Effector CD8-positive, alpha-beta T cell (primary cell): ENCODE data around the gene ADA.
"Not testable (repeated sequence)": the region's sequence is repeated elsewhere in the genome, so short reads cannot be mapped to it uniquely, and the experiment has no call there.

Source experiments
- DNase-seq: peaks from one replicate; lab custom pipeline; 2025; lab: John Stamatoyannopoulos, UW
- total RNA-seq, 4 experiments: gene quantifications; one replicate each; lab custom pipeline; 2026; lab: John Stamatoyannopoulos, UW

Gene ADA
- total RNA-seq: 24.8 to 53.7 (median 43.4) reads per million in 4 experiments

GRCh38 chr20:44651684-44652423, at the start of gene ADA:
Gene ADA, minus strand, starts transcription at chr20:44651699. Its CDS starts 92 bp downstream, at chr20:44651607.
- DNase-seq: peak; percentile 35

DNA sequence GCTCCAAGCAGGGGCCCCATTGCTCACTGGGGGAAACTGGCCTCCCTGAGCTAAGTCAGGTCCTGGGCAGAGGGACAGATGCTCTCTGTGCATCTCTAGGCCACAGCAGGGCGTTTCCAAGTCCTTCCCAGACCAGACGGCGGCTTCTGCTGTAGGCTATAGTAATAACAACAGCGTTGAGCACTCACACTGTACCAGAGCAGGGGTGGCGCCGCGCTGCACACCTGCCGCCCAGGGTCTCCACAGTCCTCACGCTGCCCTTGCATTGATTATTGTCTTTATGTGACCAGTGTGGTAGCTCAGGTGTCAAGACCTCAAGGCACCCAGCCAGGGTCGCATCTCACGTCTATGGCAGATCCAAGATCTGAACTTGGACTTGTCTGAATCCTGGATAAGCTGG, 48.8 kb upstream of the ADA start:
- no peak for DNase-seq

DNA sequence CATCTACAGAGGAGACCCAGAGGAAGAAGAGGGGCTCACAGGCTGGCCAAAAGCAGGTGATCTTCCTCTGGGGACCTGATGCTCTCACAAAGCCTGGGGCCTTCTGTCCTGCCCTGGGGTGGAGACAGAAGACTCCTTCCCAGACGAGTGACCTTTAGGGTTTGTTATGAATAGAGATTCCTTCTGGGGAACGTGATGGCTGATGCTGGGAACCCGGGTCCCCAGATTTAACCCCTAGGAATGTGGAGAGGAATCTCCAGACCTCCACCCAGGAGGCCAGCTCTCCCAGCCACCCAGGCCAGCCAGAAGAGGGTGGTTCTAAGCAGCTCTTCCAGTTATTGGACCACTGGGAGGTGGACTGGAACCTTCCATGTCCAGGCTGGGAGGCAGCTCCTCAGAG, 46.9 kb upstream of the ADA start:
- DNase-seq: no peak

- not testable (repeated sequence) for DNase-seq
These were observed 45.5 kb upstream of the ADA start for GRCh38 chr20:44697041-44697440.

- no peak for DNase-seq
These were observed 44.8 kb upstream of the ADA start for GRCh38 chr20:44696315-44696714.

- no peak for DNase-seq
These were observed 44.3 kb upstream of the ADA start for GRCh38 chr20:44695674-44696300.

DNA sequence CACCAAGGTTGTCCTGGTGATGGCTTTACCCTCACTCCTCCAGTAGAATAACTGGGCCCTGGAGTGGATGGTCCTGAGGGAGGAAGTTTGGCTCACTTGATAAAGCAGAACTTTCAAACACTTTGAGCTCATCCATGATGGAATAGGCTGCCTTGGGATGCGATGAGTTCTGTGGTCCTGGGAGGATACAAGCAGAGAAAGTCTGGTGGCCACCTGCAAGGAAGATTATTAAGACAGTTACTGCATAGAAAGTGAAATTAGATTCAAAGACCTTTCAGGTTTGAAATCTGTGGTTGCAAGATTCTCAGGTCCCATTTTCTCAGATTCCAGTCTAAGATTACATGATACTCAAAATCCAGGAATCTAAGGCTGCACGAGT, 43.8 kb upstream of the ADA start:
- no peak for DNase-seq

GRCh38 chr20:44694159-44694558, 42.7 kb upstream of the ADA start:
- no peak for DNase-seq

DNA sequence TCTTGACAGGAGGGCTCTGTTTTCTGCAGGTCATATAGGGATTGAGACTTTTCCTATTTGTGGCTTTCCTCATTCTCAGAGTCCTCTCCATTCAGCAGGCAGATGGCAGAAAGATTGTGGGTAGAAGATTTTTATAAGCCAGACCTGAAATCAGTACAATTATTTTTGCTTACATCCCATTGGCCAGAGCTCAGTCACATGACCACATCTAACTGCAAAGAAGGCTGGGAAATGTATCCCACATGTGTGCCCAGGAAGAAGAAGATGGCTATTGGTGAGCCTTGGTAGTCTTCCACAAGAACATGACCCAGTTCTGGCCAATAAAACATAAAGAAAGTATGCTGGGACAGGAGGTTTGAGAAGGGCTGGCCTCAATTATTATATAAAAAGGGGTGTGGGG, 42.1 kb upstream of the ADA start:
- no peak for DNase-seq

GRCh38 chr20:44692932-44693480, 41.5 kb upstream of the ADA start:
- DNase-seq: no peak

DNA sequence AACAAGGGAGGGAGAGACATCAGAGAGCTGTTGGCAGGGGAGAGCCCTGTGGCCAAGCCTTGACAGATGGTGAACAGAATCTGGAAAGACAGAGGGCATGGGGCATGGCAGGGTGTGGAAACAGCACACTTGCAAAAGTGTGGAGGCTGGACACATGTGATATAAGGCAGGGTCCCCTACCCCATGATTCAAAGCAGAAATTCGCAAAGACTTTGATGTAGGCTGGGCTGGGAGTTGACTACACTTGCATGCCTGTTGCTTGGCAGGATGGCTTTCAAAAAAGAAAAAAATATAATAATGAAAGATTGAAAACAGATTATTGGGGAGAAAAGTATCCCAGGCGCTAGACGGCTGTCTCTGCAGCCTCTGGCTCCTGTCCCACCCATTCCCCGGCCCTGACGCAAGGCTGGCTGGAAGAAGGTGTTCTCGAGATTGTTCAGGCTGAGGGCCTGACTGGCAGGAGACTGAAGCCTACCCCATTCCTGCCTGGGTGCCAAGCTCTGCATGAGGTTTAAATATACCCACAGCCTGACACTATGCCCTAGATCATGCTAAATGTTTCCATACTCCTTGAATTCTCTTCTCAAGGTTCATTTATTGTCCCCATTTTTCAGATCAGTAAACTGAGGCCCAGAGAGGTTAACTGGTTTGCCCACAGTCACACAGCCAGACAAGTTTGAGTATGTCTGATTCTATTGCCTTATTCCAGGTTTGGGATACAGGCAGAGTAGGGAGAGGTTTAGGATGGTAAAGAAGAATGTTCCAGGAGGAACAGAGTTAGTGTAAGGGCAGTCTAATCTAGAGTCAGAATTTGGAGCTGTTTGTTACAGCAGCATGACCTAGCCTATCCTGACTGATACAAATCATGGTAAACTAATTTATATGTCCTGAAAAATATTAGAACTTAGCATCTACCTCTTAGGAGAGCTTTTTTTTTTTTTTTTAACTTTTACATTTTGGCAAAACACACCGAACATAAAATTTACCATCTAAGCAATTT, 40.2 kb upstream of the ADA start:
- DNase-seq: no peak

DNA sequence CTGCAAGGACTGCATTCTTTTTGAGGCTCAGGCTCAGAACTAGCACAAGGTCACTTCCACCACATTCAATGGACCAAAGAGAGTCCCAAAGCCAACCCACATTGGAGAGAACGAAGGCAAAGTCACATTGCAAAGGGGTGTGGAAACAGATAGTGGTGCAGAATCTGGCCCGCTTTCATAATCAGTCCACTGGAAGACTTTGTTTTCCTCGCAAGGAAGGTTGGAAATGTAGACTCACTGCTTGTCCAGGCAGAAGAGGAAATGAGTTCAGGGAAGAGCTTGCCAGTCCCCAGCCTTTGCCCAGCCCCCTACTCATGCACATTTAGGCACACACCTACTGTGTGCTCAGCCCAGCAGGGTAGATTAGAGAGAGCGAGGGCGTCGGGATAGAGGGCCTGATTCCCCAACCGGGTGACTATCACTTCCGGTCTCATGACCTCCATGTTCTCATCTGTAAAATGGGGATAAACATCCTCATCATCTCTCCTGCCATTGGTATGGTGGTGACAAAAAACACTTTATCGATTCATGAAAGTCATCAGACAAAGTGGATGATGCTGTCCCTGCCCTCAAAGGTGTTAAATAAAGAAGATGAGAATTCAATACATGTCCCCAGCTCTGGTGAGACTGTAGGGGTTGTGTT, 39.4 kb upstream of the ADA start:
- DNase-seq: no peak

- no peak for DNase-seq
These were observed 38.3 kb upstream of the ADA start for GRCh38 chr20:44689809-44690208.

GRCh38 chr20:44688053-44688625, 36.6 kb upstream of the ADA start:
- DNase-seq: no peak

- DNase-seq: no peak
These were observed 35.4 kb upstream of the ADA start for GRCh38 chr20:44686934-44687333.

GRCh38 chr20:44684047-44684967, 32.8 kb upstream of the ADA start:
- DNase-seq: no peak

DNA sequence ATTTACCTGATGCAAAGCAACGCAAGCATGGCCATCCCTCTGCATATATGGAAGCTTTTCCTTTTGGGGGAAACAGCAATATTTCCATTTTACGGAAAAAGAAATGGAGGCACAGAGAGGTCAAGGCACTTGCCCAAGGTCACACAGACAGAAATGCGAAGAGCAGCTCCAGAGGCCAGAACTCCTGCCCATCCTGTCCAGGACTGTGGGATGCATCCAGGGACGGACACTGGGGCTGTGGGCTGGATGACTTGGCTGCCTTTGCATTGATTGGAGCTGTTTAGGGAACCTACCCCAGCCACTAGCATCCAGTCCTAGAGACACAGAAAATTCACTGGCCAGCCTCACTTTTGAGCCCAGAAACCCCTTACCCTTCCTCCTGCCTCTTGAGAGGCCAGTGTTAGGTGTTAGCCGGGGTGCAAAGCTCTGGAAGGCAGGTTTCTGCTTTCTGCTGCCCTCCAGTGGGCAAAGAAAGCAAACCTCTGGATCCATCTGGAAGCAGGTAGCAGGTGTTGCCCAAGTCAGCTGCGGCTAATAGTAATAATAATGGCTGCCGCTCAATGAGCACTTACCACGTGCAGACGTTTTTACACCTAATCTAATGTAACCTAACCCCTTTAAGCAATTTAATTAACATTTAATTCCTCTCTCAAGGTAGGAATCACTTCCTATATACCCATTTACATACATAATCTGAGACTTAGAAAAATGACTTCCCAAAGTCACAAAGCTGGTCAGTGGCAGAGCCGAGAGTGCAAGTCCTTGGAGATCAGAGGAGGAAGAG, 32.0 kb upstream of the ADA start:
- peak; percentile 25 for DNase-seq

DNA sequence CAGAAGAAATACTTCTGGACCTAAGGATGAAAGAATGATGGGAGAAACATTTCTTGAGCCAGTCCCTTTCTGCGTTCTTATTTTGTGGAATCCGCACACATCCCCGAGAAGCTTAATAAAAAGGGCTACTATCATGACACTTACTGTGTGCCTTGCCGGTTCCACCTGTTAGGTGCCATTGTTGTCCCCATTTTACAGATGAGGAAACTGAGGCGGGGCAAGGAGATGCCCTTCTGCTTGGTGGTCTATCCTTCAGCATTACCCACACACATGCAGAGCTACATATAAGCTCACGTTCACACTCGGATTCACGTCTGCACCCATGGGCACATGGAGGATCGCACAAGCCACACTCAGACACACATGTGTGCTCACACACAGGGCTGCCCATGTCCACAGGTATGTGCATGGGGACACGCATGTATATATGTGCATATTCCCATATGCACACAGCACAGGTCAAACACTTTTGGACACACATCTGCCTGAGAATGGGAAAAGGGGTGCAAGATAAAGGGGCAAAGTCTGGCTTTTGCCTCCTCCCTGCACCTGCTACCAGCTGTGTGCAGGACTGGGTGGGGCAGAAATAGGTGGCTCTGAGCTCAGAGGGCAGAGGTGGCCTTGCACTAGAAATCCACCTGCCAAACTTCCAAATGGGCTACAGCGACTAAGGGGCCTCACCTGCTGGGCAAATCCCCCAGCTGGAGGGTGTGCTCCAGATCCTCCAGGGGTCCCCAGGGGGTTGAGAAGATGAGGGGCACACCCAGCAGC, 30.5 kb upstream of the ADA start:
- no peak for DNase-seq
